SK-N-MC (cell line): ENCODE results near the gene EFCAB6.

Source experiments
- DNase-seq: peaks from one replicate; pipeline ENCODE4 v3.0.0-alpha.2; 2011; ENCODE audit warnings: low read depth, low spot score
- H3K27ac ChIP-seq: fragments of 200-600 bp; sonication (generic); 2 replicates; pipeline ENCODE4 v1.5.1; 2016; ENCODE audit warnings: mixed run types
- H3K36me3 ChIP-seq: fragments of 200-600 bp; sonication (generic); 2 replicates; pipeline ENCODE4 v1.6.1; 2017; ENCODE audit warnings: antibody characterized with exemption, low read length, mixed read lengths; ENCODE audit not compliant: insufficient read depth
- H3K4me3 ChIP-seq: fragments of 200-600 bp; sonication (generic); 2 replicates; pipeline ENCODE4 v1.5.1; 2016
- H3K9ac ChIP-seq: fragments of 200-600 bp; sonication (generic); 2 replicates; pipeline ENCODE4 v1.8.0; 2017; ENCODE audit warnings: mixed run types, mixed read lengths; ENCODE audit not compliant: insufficient read length
- H3K9me3 ChIP-seq: fragments of 200-600 bp; sonication (generic); 2 replicates; pipeline ENCODE4 v1.6.1; 2017; ENCODE audit warnings: low read depth, mild to moderate bottlenecking, antibody characterized with exemption, low read length, moderate library complexity, mixed read lengths
- EZH2 ChIP-seq: fragments of 200-600 bp; sonication (generic); IDR thresholded peaks from one replicate; pipeline ENCODE4 v1.6.1; 2017; ENCODE audit warnings: antibody characterized with exemption
- FOXP2 ChIP-seq: optimal IDR thresholded peaks from 2 replicates; pipeline ENCODE3; 2011; ENCODE audit warnings: mild to moderate bottlenecking, moderate library complexity; ENCODE audit not compliant: insufficient read depth; ENCODE audit errors: extremely low read length, control extremely low read depth
- POLR2AphosphoS5 ChIP-seq: IDR thresholded peaks from 2 replicates; pipeline ENCODE4 v1.6.1; 2012; ENCODE audit warnings: mild to moderate bottlenecking, low read depth, low read length, borderline replicate concordance

Gene EFCAB6

GRCh38 chr22:43782448-43782847 lies 29.7 kb downstream of the EFCAB6 start:
- Histone ChIP-seq H3K4me3 (no peak overlapping the region), H3K27ac (no peak overlapping the region), H3K9ac (no peak overlapping the region), H3K9me3 (no peaks in the 10 kb centered on the region), H3K36me3 (no peaks in the 10 kb centered on the region)
- no peak for DNase-seq
- TF ChIP-seq FOXP2 (no peak), POLR2AphosphoS5 (no peak), EZH2 (no peak)

GRCh38 chr22:43777286-43777685 lies 34.8 kb downstream of the EFCAB6 start:
- H3K27ac ChIP-seq = no peak overlapping the region
- H3K9ac ChIP-seq = no peak overlapping the region
- no peaks in the 10 kb centered on the region for H3K9me3 ChIP-seq
- H3K36me3 ChIP-seq = no peaks in the 10 kb centered on the region
- no peak overlapping the region for H3K4me3 ChIP-seq
- TF ChIP-seq FOXP2 = no peak
- TF ChIP-seq POLR2AphosphoS5 = no peak
- no peak for TF ChIP-seq EZH2
- DNase-seq = no peak

GRCh38 chr22:43776081-43776670 lies 35.9 kb downstream of the EFCAB6 start:
- Histone ChIP-seq H3K27ac (no peak overlapping the region), H3K4me3 (no peak overlapping the region), H3K9ac (no peak overlapping the region), H3K9me3 (no peaks in the 10 kb centered on the region), H3K36me3 (no peaks in the 10 kb centered on the region)
- no peak for TF ChIP-seq FOXP2
- TF ChIP-seq EZH2 = no peak
- TF ChIP-seq POLR2AphosphoS5 = no peak
- DNase-seq = no peak

GRCh38 chr22:43774318-43774915 lies 37.7 kb downstream of the EFCAB6 start:
- Histone ChIP-seq H3K9ac (no peak overlapping the region), H3K4me3 (no peak overlapping the region), H3K27ac (no peak overlapping the region), H3K9me3 (no peaks in the 10 kb centered on the region), H3K36me3 (no peaks in the 10 kb centered on the region)
- DNase-seq = no peak
- TF ChIP-seq FOXP2 (no peak), EZH2 (no peak), POLR2AphosphoS5 (no peak)

GRCh38 chr22:43772831-43773230 lies 39.3 kb downstream of the EFCAB6 start:
- Histone ChIP-seq H3K36me3 (no peaks in the 10 kb centered on the region), H3K9ac (no peak overlapping the region), H3K4me3 (no peak overlapping the region), H3K9me3 (no peaks in the 10 kb centered on the region), H3K27ac (no peak overlapping the region)
- no peak for DNase-seq
- TF ChIP-seq POLR2AphosphoS5 = no peak
- no peak for TF ChIP-seq EZH2
- no peak for TF ChIP-seq FOXP2

- no peak for DNase-seq
- no peak overlapping the region for H3K4me3 ChIP-seq
- TF ChIP-seq FOXP2 = no peak
- TF ChIP-seq EZH2 = no peak
- no peaks in the 10 kb centered on the region for H3K36me3 ChIP-seq
- no peak overlapping the region for H3K27ac ChIP-seq
- no peak overlapping the region for H3K9ac ChIP-seq
- H3K9me3 ChIP-seq = no peaks in the 10 kb centered on the region
These were observed 56.7 kb downstream of the EFCAB6 start for GRCh38 chr22:43755452-43755851.

GRCh38 chr22:43755011-43755410 lies 57.1 kb downstream of the EFCAB6 start:
- Histone ChIP-seq H3K9me3 (no peaks in the 10 kb centered on the region), H3K4me3 (no peak overlapping the region), H3K27ac (no peak overlapping the region), H3K9ac (no peak overlapping the region), H3K36me3 (no peaks in the 10 kb centered on the region)
- DNase-seq = no peak
- no peak for TF ChIP-seq POLR2AphosphoS5
- no peak for TF ChIP-seq EZH2
- TF ChIP-seq FOXP2 = no peak

GRCh38 chr22:43754176-43754575 lies 57.9 kb downstream of the EFCAB6 start:
- TF ChIP-seq EZH2 (no peak), FOXP2 (no peak), POLR2AphosphoS5 (no peak)
- Histone ChIP-seq H3K36me3 (no peaks in the 10 kb centered on the region), H3K9ac (no peak overlapping the region), H3K9me3 (no peaks in the 10 kb centered on the region), H3K4me3 (no peak overlapping the region), H3K27ac (no peak overlapping the region)
- no peak for DNase-seq

- H3K9me3 ChIP-seq = no peaks in the 10 kb centered on the region
- no peak for DNase-seq
- TF ChIP-seq EZH2 (no peak), POLR2AphosphoS5 (no peak)
- H3K9ac ChIP-seq = no peak overlapping the region
- no peak overlapping the region for H3K4me3 ChIP-seq
- no peak overlapping the region for H3K27ac ChIP-seq
- no peaks in the 10 kb centered on the region for H3K36me3 ChIP-seq
These were observed 58.4 kb downstream of the EFCAB6 start for GRCh38 chr22:43753688-43754087.
